Measurements from ENCODE around the gene ADK.

GRCh38 chr10:74685564-74685963, 534.5 kb downstream of the ADK start:
- TF ChIP-seq CTCF (IDR thresholded peaks at IDR 0.05; ENCODE audit: insufficient read depth, low read length): no peak
- TF ChIP-seq SPI1 (IDR thresholded peaks at IDR 0.05; ENCODE audit: borderline replicate concordance, low read depth): no peak

Data from HL-60 (cell line).